ENCODE data around the gene KDM8. TPM values are rescaled to one million over a fixed set of nuclear protein-coding genes. Genes with fewer than 3 reads are reported as not detected.
A peak's percentile ranks its signal among the peaks of the same experiment; 100 is the strongest.

Gene KDM8
- total and polyA plus RNA-seq, 4 experiments from 2014 or later: 4.8 to 31.0 (median 18.4) TPM

DNA sequence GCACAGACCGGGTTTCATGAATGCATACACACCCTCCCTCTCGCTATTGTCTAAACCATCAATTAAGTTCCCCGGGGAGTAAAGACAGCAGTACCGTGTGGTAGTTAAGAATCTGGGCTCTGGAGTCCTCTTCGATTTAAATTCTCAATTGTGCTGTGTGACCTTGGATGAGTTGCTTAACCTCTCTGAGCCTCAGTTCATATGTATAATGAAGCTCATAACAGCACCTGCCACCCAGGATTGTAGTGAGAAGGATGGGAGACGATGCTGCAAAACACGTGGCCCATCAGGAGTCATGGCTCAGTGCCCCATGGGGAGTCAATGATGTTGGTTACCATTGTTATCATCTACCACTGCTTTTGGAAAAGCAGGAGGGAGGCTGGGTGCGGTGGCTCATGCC, 34.5 kb upstream of the KDM8 start:
- H3K9me3 Mint-ChIP-seq: peaks cover 0 to 10% (median under 1%) of the 10 kb centered on the region in 8 donors
- Histone ChIP-seq H3K4me1 (ENCODE audit: insufficient read depth, low read length) (peaks cover 59% of the 10 kb centered on the region), H3K27me3 (ENCODE audit: insufficient read depth, low read length) (no peaks in the 10 kb centered on the region), H3K4me3 (ENCODE audit: low read length in 2 of 2) (no peak overlapping the region), H3K27ac (ENCODE audit: low read depth, low read length) (no peak overlapping the region), H3K36me3 (ENCODE audit: insufficient read depth, low read length) (no peaks in the 10 kb centered on the region), H3K9me3 (ENCODE audit: control insufficient read depth in 1 of 2, low read length in 2 of 2) (no peaks in the 10 kb centered on the region)
- peaks cover 38 to 66% (median 56%) of the 10 kb centered on the region in 4 donors for H3K4me1 Mint-ChIP-seq
- H3K36me3 Mint-ChIP-seq: peaks cover 0 to 2% of the 10 kb centered on the region in 2 donors
- H3K27me3 Mint-ChIP-seq: no peaks in the 10 kb centered on the region
- intact Hi-C loops (cut with micrococcal nuclease): loop anchor here (1.0 kb wide), 1 partner anchor 13 kb away; no protein-coding TSS in a partner anchor
- no peak for DNase-seq
- peak overlapping the region in 2 of 8 donors; percentile 11 to 51 for H3K4me3 Mint-ChIP-seq
- H3K27ac Mint-ChIP-seq: peak overlapping the region; percentile 66 to 98 (median 96)
- ChIA-PET CTCF (ENCODE audit: partially characterized antibody) (interaction anchor here (0.7 to 23.4 kb wide), 9 partner anchors 11 to 236 kb away, joined by 3 to 415 read pairs (median 13); partner anchors contain the start of gene KDM8), POLR2A (ENCODE audit: partially characterized antibody) (interaction anchor here (1.1 to 4.7 kb wide), 11 partner anchors 9 to 281 kb away, joined by 3 to 78 read pairs (median 11); partner anchors contain the start of gene KDM8)

DNA sequence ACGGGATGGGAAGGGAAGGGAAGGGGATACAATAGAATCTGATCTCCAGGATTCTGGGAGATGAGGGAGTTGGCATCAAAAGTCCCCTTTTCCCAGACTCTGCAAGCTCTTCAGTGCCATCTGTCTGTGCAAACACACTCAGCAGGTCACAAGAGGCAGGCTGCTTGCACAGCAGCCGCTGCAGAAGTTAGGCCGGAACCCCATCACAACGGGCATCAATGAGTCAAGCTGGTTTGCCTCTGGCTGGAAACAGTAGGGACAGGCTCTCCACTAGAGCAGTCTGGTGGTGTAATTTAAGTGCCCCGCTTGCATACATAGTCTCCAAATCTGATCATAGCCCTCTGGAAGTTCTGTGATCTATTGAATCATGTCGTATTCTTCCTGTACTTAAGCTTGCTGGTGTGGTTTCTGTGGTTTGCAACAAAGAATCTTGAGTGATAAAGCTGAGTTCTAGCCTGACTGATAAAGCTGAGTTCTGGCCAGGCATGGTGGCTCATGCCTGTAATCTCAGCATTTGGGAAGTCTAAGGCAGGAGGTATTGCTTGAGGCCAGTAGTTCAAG, 33.7 kb upstream of the KDM8 start:
- peaks cover 0 to 2% of the 10 kb centered on the region in 2 donors for H3K36me3 Mint-ChIP-seq
- CTCF ChIA-PET (ENCODE audit: partially characterized antibody): interaction anchor here (0.5 to 23.4 kb wide), 20 partner anchors 10 to 295 kb away, joined by 3 to 415 read pairs (median 6); partner anchors contain the start of gene KDM8

DNA sequence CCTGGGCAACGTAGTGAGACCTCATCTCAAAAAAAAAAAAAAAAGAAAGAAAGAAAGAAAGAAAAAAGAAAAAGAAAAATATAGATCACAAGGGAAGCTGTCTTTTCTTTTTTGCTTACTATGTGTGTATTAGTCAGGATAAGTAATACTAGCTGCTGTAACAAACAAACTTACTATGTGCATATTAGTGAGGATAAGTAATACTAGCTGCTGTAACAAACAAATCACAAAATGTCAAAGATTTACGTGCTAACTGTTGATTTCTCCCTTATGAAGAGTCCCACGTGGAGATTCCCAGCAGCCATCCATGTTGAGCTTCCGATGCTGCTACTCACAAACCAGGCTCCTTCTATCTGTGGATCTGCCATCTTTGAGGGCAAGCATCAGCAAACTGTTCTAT, 31.7 kb upstream of the KDM8 start:
- Histone ChIP-seq H3K9me3 (ENCODE audit: control insufficient read depth in 1 of 2, low read length in 2 of 2) (no peaks in the 10 kb centered on the region), H3K4me3 (ENCODE audit: low read length in 2 of 2) (no peak overlapping the region), H3K27ac (ENCODE audit: low read depth, low read length) (no peak overlapping the region), H3K27me3 (ENCODE audit: insufficient read depth, low read length) (no peaks in the 10 kb centered on the region), H3K4me1 (ENCODE audit: insufficient read depth, low read length) (peaks cover 72% of the 10 kb centered on the region), H3K36me3 (ENCODE audit: insufficient read depth, low read length) (no peaks in the 10 kb centered on the region)
- Mint-ChIP-seq H3K36me3 (peaks cover 0 to 2% of the 10 kb centered on the region in 2 donors), H3K27me3 (no peaks in the 10 kb centered on the region), H3K27ac (peak overlapping the region; percentile 61 to 98 (median 91)), H3K4me3 (peak overlapping the region in 3 of 8 donors; percentile 51 to 65 (median 64)), H3K4me1 (peaks cover 56 to 90% (median 74%) of the 10 kb centered on the region in 4 donors), H3K9me3 (peaks cover 0 to 6% (median 0%) of the 10 kb centered on the region in 8 donors)
- no peak for DNase-seq
- intact Hi-C loops (cut with micrococcal nuclease): no loop called here
- CTCF ChIA-PET (ENCODE audit: partially characterized antibody): interaction anchor here (0.6 to 23.4 kb wide), 10 partner anchors 8 to 405 kb away, joined by 3 to 415 read pairs (median 4); no protein-coding TSS in a partner anchor
- POLR2A ChIA-PET (ENCODE audit: partially characterized antibody): interaction anchor here (0.6 to 5.0 kb wide), 11 partner anchors 8 to 291 kb away, joined by 3 to 78 read pairs (median 16); partner anchors contain the start of genes IL21R and KDM8

More for the DNA sequence above, 33.7 kb upstream of the KDM8 start:
- H3K4me1 Mint-ChIP-seq: peaks cover 46 to 74% (median 64%) of the 10 kb centered on the region in 4 donors
- Histone ChIP-seq H3K27me3 (ENCODE audit: insufficient read depth, low read length) (no peaks in the 10 kb centered on the region), H3K36me3 (ENCODE audit: insufficient read depth, low read length) (no peaks in the 10 kb centered on the region), H3K4me1 (ENCODE audit: insufficient read depth, low read length) (peaks cover 67% of the 10 kb centered on the region), H3K4me3 (ENCODE audit: low read length in 2 of 2) (no peak overlapping the region), H3K9me3 (ENCODE audit: control insufficient read depth in 1 of 2, low read length in 2 of 2) (no peaks in the 10 kb centered on the region), H3K27ac (ENCODE audit: low read depth, low read length) (no peak overlapping the region)
- intact Hi-C loops (cut with micrococcal nuclease): loop anchor here (1.0 kb wide), 1 partner anchor 14 kb away; no protein-coding TSS in a partner anchor
- peak overlapping the region in 7 of 8 donors; percentile 35 to 77 (median 74) for H3K4me3 Mint-ChIP-seq
- no peaks in the 10 kb centered on the region for H3K27me3 Mint-ChIP-seq
- peak overlapping the region; percentile 82 to 98 (median 96) for H3K27ac Mint-ChIP-seq
- POLR2A ChIA-PET (ENCODE audit: partially characterized antibody): interaction anchor here (0.6 to 4.7 kb wide), 16 partner anchors 10 to 286 kb away, joined by 3 to 78 read pairs (median 5); partner anchors contain the start of gene KDM8
- DNase-seq: peak; percentile 86 to 93 (median 87)
- H3K9me3 Mint-ChIP-seq: peaks cover 0 to 6% (median 0%) of the 10 kb centered on the region in 8 donors

- peak; percentile 75 to 85 (median 81) for DNase-seq
- POLR2A ChIA-PET (ENCODE audit: partially characterized antibody): interaction anchor here (0.7 to 5.0 kb wide), 21 partner anchors 8 to 290 kb away, joined by 3 to 50 read pairs (median 5); partner anchors contain the start of genes KDM8 and NSMCE1
- Mint-ChIP-seq H3K27me3 (no peaks in the 10 kb centered on the region), H3K4me1 (peaks cover 49 to 82% (median 63%) of the 10 kb centered on the region in 4 donors), H3K9me3 (peaks cover 0 to 6% (median 0%) of the 10 kb centered on the region in 8 donors), H3K4me3 (peak overlapping the region; percentile 52 to 86 (median 78)), H3K36me3 (peaks cover 0 to 2% of the 10 kb centered on the region in 2 donors), H3K27ac (peak overlapping the region; percentile 86 to 99 (median 98))
- peak overlapping the region; percentile 30 for H3K27ac ChIP-seq (ENCODE audit: low read depth, low read length)
- intact Hi-C loops (cut with micrococcal nuclease): loop anchor here (1.0 kb wide), 3 partner anchors 19 to 61 kb away; no protein-coding TSS in a partner anchor
- CTCF ChIA-PET (ENCODE audit: partially characterized antibody): interaction anchor here (0.6 to 23.4 kb wide), 20 partner anchors 12 to 283 kb away, joined by 3 to 415 read pairs (median 4); no protein-coding TSS in a partner anchor
- H3K4me1 ChIP-seq (ENCODE audit: insufficient read depth, low read length): peaks cover 68% of the 10 kb centered on the region
- H3K27me3 ChIP-seq (ENCODE audit: insufficient read depth, low read length): no peaks in the 10 kb centered on the region
- H3K9me3 ChIP-seq (ENCODE audit: control insufficient read depth in 1 of 2, low read length in 2 of 2): no peaks in the 10 kb centered on the region
- H3K36me3 ChIP-seq (ENCODE audit: insufficient read depth, low read length): no peaks in the 10 kb centered on the region
- H3K4me3 ChIP-seq (ENCODE audit: low read length in 2 of 2): no peak overlapping the region
Measured at GRCh38 chr16:27174007-27174406, 29.3 kb upstream of the KDM8 start.

- H3K27me3 ChIP-seq (ENCODE audit: insufficient read depth, low read length): no peaks in the 10 kb centered on the region
- Mint-ChIP-seq H3K9me3 (peaks cover 0 to 6% (median 0%) of the 10 kb centered on the region in 8 donors), H3K4me3 (peak overlapping the region in 2 of 8 donors; percentile 23 to 86), H3K27me3 (no peaks in the 10 kb centered on the region), H3K4me1 (peaks cover 52 to 81% (median 64%) of the 10 kb centered on the region in 4 donors), H3K36me3 (peaks cover 0 to 1% of the 10 kb centered on the region in 2 donors), H3K27ac (peak overlapping the region in 6 of 7 donors; percentile 86 to 99 (median 98))
- intact Hi-C loops (cut with micrococcal nuclease): loop anchor here (1.0 kb wide), 3 partner anchors 19 to 61 kb away; no protein-coding TSS in a partner anchor
- H3K4me3 ChIP-seq (ENCODE audit: low read length in 2 of 2): no peak overlapping the region
- ChIA-PET CTCF (ENCODE audit: partially characterized antibody) (interaction anchor here (1.0 to 23.4 kb wide), 11 partner anchors 11 to 270 kb away, joined by 3 to 415 read pairs (median 5); no protein-coding TSS in a partner anchor), POLR2A (ENCODE audit: partially characterized antibody) (interaction anchor here (1.0 to 5.0 kb wide), 9 partner anchors 9 to 197 kb away, joined by 3 to 50 read pairs (median 7); partner anchors contain the start of gene KDM8)
- peaks cover 68% of the 10 kb centered on the region for H3K4me1 ChIP-seq (ENCODE audit: insufficient read depth, low read length)
- no peak for DNase-seq
- H3K36me3 ChIP-seq (ENCODE audit: insufficient read depth, low read length): no peaks in the 10 kb centered on the region
- H3K9me3 ChIP-seq (ENCODE audit: control insufficient read depth in 1 of 2, low read length in 2 of 2): no peaks in the 10 kb centered on the region
- no peak overlapping the region for H3K27ac ChIP-seq (ENCODE audit: low read depth, low read length)
Measured at GRCh38 chr16:27174798-27175197, 28.5 kb upstream of the KDM8 start.

- H3K9me3 ChIP-seq (ENCODE audit: control insufficient read depth in 1 of 2, low read length in 2 of 2): no peaks in the 10 kb centered on the region
- no peak overlapping the region for H3K27ac ChIP-seq (ENCODE audit: low read depth, low read length)
- Mint-ChIP-seq H3K27me3 (no peaks in the 10 kb centered on the region), H3K9me3 (peaks cover 0 to 6% (median 0%) of the 10 kb centered on the region in 8 donors), H3K27ac (peak overlapping the region; percentile 22 to 92 (median 78)), H3K36me3 (no peaks in the 10 kb centered on the region), H3K4me3 (no peak overlapping the region), H3K4me1 (peaks cover 47 to 73% (median 57%) of the 10 kb centered on the region in 4 donors)
- CTCF ChIA-PET (ENCODE audit: partially characterized antibody): interaction anchor here (0.9 to 23.4 kb wide), 9 partner anchors 9 to 200 kb away, joined by 3 to 415 read pairs (median 56); partner anchors contain the start of gene KDM8
- H3K4me1 ChIP-seq (ENCODE audit: insufficient read depth, low read length): peaks cover 61% of the 10 kb centered on the region
- no peaks in the 10 kb centered on the region for H3K27me3 ChIP-seq (ENCODE audit: insufficient read depth, low read length)
- H3K36me3 ChIP-seq (ENCODE audit: insufficient read depth, low read length): no peaks in the 10 kb centered on the region
- no peak overlapping the region for H3K4me3 ChIP-seq (ENCODE audit: low read length in 2 of 2)
- DNase-seq: no peak
- intact Hi-C loops (cut with micrococcal nuclease): no loop called here
- POLR2A ChIA-PET (ENCODE audit: partially characterized antibody): interaction anchor here (1.0 to 7.2 kb wide), 4 partner anchors 21 to 191 kb away, joined by 3 to 95 read pairs (median 42); partner anchors contain the start of gene KDM8
Measured at GRCh38 chr16:27175888-27176287, 27.4 kb upstream of the KDM8 start.
